Activated B cell treated with CpG ODN at 0.5 μM for 24 hours (primary cell): ENCODE results near the gene ANKH. TPM values are rescaled to one million over a fixed set of nuclear protein-coding genes. Genes with fewer than 3 reads are reported as not detected.

Source experiments
- ATAC-seq: fragments of 200-7000 bp; cut with Tn5 transposase; one replicate; pipeline ENCODE4 v1.10.0; 2021; ENCODE audit warnings: low read depth, mild to moderate bottlenecking, moderate library complexity
- CTCF ChIA-PET: fragments of 350-600 bp; sonication (Branson Sonifier 250); formaldehyde crosslinking; loops from one replicate; lab custom pipeline; 2021; ENCODE audit warnings: antibody characterized with exemption; lab: Charles Lee
- POLR2A ChIA-PET: fragments of 350-600 bp; sonication (Branson Sonifier 250); formaldehyde crosslinking; loops from one replicate; lab custom pipeline; 2021; ENCODE audit warnings: antibody characterized with exemption; lab: Charles Lee
- DNase-seq: peaks from one replicate; pipeline ENCODE4 v3.0.0; 2022
- H3K27ac Mint-ChIP-seq: one replicate; pipeline ENCODE4 v1.8.0; 2020; ENCODE audit warnings: mixed read lengths
- H3K27me3 Mint-ChIP-seq: one replicate; pipeline ENCODE4 v1.8.0; 2021; ENCODE audit warnings: mixed read lengths
- H3K36me3 Mint-ChIP-seq: one replicate; pipeline ENCODE4 v1.8.0; 2021; ENCODE audit warnings: low read depth, mixed read lengths
- H3K4me1 Mint-ChIP-seq: one replicate; pipeline ENCODE4 v1.8.0; 2021; ENCODE audit warnings: mixed read lengths
- H3K4me3 Mint-ChIP-seq: one replicate; pipeline ENCODE4 v1.8.0; 2020; ENCODE audit warnings: mild to moderate bottlenecking, mixed read lengths
- H3K9me3 Mint-ChIP-seq: one replicate; pipeline ENCODE4 v1.8.0; 2020; ENCODE audit warnings: mixed read lengths
- CTCF ChIP-seq: fragments of 200-600 bp; IDR thresholded peaks from one replicate; pipeline ENCODE4 v1.8.0; 2022; ENCODE audit warnings: antibody characterized with exemption, mild to moderate bottlenecking
- intact Hi-C: fragments of 100-400 bp; cut with micrococcal nuclease; formaldehyde crosslinking; loops from one replicate; pipeline ENCODE4 v1.15.1; 2024
- total RNA-seq: library from RNA; stranded (reverse); gene quantifications from 2 replicates; pipeline ENCODE4 v1.2.3, GENCODE V29; 2022

ANKH gene
- total RNA-seq, 1 donor from 2014 or later = 43.3 TPM

GRCh38 chr5:14851999-14852526, 19.5 kb downstream of the ANKH start:
- Mint-ChIP-seq H3K4me1 (peaks cover 20% of the 10 kb centered on the region), H3K4me3 (no peak overlapping the region), H3K27me3 (no peaks in the 10 kb centered on the region), H3K36me3 (peaks cover 14% of the 10 kb centered on the region), H3K27ac (no peak overlapping the region), H3K9me3 (no peaks in the 10 kb centered on the region)
- no peak for DNase-seq
- ATAC-seq = no peak
- TF ChIP-seq CTCF = no peak
- ChIA-PET CTCF (interaction anchor here (1.2 kb wide), 1 partner anchor 18 kb away, joined by 3 read pairs; no protein-coding TSS in a partner anchor), POLR2A (interaction anchor here (1.0 to 1.2 kb wide), 2 partner anchors 13 to 42 kb away, joined by 3 to 4 read pairs; no protein-coding TSS in a partner anchor)
- intact Hi-C loops = loop anchor here (5.0 kb wide), 1 partner anchor 40 kb away; no protein-coding TSS in a partner anchor

- CTCF ChIA-PET = interaction anchor here (1.2 kb wide), 1 partner anchor 18 kb away, joined by 3 read pairs; no protein-coding TSS in a partner anchor
- H3K36me3 Mint-ChIP-seq = peaks cover 14% of the 10 kb centered on the region
- no peak overlapping the region for H3K27ac Mint-ChIP-seq
- H3K27me3 Mint-ChIP-seq = no peaks in the 10 kb centered on the region
- peaks cover 20% of the 10 kb centered on the region for H3K4me1 Mint-ChIP-seq
- POLR2A ChIA-PET = interaction anchor here (1.0 to 1.2 kb wide), 2 partner anchors 14 to 42 kb away, joined by 3 to 4 read pairs; no protein-coding TSS in a partner anchor
- TF ChIP-seq CTCF = no peak
- peak; percentile 52 for ATAC-seq
- H3K9me3 Mint-ChIP-seq = no peaks in the 10 kb centered on the region
- no peak for DNase-seq
- no peak overlapping the region for H3K4me3 Mint-ChIP-seq
- intact Hi-C loops = loop anchor here (5.0 kb wide), 1 partner anchor 39 kb away; no protein-coding TSS in a partner anchor
Measured at GRCh38 chr5:14851597-14851996, 20.0 kb downstream of the ANKH start.

- ATAC-seq = no peak
- intact Hi-C loops = loop anchor here (5.0 kb wide), 1 partner anchor 39 kb away; no protein-coding TSS in a partner anchor
- Mint-ChIP-seq H3K36me3 (peaks cover 14% of the 10 kb centered on the region), H3K27me3 (no peaks in the 10 kb centered on the region), H3K4me3 (no peak overlapping the region), H3K27ac (no peak overlapping the region), H3K4me1 (peaks cover 20% of the 10 kb centered on the region), H3K9me3 (no peaks in the 10 kb centered on the region)
- no peak for DNase-seq
- TF ChIP-seq CTCF = no peak
- ChIA-PET POLR2A (interaction anchor here (1.0 to 1.2 kb wide), 2 partner anchors 14 to 41 kb away, joined by 3 to 4 read pairs; no protein-coding TSS in a partner anchor), CTCF (no interaction called here)
Measured at GRCh38 chr5:14851050-14851419, 20.5 kb downstream of the ANKH start.

- POLR2A ChIA-PET = no interaction called here
Measured at GRCh38 chr5:14850419-14851049, 21.0 kb downstream of the ANKH start.

More at GRCh38 chr5:14850419-14851049, 21.0 kb downstream of the ANKH start:
- no peak for ATAC-seq
- Mint-ChIP-seq H3K27ac (no peak overlapping the region), H3K9me3 (no peaks in the 10 kb centered on the region), H3K4me1 (peaks cover 20% of the 10 kb centered on the region), H3K4me3 (no peak overlapping the region), H3K36me3 (peaks cover 14% of the 10 kb centered on the region), H3K27me3 (no peaks in the 10 kb centered on the region)
- CTCF ChIA-PET = interaction anchor here (0.9 kb wide), 1 partner anchor 32 kb away, joined by 3 read pairs; no protein-coding TSS in a partner anchor
- DNase-seq = no peak
- intact Hi-C loops = loop anchor here (5.0 kb wide), 1 partner anchor 38 kb away; no protein-coding TSS in a partner anchor
- no peak for TF ChIP-seq CTCF
